GM18511 (cell line): ENCODE measurements around the gene MAP3K19.

ENCODE experiments used
- ATAC-seq: cut with Tn5 transposase; IDR thresholded peaks from one replicate; pipeline ENCODE4 v1.9.1; 2021; ENCODE audit warnings: mild to moderate bottlenecking, moderate library complexity; ENCODE audit not compliant: unreplicated experiment

The MAP3K19 gene

DNA sequence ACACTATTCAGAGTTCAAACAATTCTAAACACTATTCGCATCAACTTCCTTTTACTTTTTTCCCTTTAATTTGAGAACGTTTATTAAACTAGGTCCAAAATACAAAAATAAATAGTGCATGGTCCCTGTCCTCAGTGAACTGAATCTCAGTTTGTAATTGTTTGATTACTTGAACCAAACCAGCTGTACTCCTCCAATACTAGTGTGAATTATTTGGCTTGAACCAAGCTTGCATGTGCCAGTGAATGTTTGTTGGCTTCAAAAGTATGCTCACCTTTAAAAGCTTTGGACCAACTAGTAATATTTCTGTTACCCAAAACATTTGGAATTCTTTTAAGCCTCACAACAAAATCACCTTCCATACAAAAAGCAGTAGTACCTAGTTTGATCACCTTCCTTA is 113.1 kb downstream of the MAP3K19 start:
- ATAC-seq = no peak

DNA sequence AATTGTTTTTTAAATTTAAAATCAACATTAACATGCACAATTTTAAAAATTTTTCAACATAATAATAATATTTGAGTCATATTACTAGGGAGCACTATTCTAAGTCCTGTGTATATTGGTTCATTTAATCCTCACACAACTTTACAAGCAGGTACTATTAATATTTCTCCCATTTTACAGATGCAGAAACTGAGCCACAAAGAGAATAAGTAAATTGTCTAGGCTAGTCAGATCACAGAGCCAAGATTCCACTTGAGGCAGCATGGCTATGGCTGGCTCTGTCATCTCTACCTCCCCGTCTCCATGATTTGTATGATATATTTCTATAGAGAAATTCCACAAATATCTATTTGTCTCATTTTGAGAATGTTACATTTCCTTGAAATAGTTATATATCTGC is 113.5 kb downstream of the MAP3K19 start:
- ATAC-seq = no peak

DNA sequence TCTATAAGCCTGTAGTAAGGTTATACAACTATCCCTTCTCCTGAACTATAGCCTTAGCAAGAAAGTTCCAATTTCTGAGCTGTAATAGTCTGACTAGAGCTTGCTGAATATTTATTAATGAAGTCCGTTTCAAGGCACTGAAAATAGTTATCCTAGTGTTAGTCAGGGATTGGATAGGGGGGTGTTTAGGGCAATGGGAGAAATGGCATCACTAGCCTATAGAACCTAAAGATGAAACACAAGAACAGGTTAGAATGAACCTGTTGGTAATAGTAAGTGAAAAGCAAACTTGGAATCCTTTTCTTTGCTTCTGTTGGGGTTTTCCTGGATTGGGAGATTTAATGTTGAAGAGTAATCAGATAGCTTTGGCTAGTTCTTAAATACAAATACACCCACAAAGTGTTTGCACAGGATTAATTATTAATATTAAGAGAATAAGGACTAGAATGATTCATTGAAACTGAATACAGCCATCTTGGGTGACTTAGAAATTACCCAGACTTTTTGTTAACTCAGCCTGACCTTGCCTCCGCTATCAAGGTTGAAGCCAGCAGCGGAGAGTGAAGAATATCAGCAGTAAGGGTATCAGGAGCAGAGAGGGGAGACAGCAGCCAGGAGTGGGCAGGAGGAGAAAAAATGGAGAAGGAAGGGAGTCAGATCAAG is 114.3 kb downstream of the MAP3K19 start:
- ATAC-seq = no peak

DNA sequence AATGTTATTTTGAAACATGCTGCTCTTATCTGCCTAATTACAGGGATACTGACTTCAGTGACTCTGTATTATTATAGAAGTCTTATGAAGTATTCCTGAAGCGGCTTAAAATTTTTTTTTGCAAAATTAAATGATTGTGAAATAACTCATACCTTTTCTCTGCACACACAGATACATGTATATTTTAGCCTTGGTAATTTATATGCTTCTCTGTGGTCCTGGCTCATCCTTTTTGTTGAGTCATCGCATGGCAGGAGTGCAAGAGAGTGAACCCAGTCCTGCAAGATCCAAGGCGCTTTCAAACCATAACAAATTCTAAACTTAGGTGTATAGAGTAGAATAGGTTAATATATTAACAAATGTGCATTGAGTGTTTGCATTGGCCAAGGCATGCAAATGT is 120.1 kb downstream of the MAP3K19 start:
- no peak for ATAC-seq

DNA sequence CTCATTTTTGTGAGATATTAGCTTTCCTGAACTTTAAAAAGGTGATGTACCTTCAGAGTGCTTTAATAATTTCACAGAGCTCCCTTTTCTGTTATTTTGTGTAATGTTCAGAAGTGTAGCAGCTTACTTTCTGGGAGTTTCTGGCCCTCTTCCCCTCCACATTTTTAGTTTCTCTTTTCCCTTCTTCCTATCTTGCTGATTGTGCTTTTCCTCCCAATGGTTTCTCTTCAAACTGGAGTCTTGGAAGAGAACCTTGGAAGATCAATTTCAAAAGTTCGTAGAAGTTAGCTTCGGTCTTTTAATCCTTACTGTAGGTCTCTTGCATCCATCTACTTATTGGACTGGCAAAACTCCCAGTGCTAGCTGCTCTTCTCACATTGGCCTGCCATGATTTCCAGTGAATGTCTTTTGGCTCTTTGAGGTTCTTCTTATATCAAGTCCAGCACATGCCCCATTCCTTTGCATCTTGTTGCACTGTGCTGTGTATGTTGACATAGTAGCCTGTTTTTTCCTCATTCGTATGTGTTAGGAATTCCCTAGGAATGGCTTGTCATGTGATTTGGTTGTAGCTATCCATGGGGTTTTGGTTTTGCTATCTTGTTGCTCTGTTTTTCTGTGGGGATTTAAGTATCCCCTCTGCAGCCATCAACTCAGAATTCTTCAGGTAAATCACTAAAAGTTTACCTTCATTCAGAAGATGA is 120.9 kb downstream of the MAP3K19 start:
- ATAC-seq = no peak

DNA sequence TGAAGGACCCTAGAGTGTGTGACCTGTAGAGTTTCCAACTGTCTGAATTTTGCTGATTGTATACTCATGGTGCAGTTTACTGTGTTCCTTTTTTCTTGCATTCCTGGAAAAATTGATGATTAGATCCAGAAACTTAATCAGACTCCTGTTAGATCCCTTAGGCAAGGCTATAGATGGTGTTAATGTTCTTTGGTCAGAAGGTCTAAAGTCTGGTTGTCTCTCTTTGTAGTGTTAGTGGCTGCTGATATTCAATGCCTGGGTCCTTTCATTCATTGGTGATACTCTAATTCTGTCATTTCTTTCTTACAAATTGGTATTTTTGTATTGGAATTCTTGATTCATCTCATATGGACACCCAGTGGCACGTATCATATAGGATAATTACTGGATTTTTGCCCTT is 122.3 kb downstream of the MAP3K19 start:
- ATAC-seq = no peak

DNA sequence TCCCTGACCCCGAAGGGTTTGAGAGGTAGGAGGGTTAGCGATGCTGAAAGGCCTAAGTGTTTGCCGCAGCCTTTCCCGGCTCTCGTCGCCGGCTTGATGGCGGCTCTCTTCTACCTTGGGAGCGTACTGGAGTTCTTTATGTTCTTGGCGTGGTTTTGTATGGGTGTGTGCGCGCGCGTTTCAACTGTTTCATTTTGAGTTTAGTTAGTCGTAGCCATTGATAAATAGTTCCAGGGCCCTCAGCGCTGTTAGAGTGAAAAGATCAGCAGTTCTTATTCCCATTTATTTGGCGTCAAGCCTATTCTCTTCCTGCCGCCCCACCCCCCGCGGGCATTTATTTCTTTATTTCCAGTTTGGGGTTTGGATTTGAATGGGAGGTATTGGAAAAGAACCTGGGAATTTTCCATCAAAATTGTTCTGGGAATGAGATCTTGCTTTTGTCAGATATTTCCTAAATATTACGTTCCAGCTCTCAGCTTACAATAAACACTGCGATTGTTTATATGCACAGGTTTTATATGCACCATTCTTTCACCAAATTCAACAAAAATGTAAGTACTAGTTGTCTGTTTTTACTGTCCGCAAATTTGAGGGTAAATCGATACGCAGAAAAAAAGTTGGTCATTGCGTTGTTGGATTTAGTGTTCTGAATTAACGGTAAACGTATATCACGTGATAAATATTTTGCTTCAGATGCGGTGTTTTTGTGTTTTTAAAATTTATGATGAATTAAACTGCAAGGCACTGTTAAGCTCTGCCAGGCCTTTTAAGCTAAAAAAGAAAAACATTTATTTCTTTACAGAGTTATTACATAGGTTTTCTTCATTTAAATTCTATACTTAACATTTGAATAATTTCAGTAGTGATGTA is 127.7 kb downstream of the MAP3K19 start:
- ATAC-seq = no peak

DNA sequence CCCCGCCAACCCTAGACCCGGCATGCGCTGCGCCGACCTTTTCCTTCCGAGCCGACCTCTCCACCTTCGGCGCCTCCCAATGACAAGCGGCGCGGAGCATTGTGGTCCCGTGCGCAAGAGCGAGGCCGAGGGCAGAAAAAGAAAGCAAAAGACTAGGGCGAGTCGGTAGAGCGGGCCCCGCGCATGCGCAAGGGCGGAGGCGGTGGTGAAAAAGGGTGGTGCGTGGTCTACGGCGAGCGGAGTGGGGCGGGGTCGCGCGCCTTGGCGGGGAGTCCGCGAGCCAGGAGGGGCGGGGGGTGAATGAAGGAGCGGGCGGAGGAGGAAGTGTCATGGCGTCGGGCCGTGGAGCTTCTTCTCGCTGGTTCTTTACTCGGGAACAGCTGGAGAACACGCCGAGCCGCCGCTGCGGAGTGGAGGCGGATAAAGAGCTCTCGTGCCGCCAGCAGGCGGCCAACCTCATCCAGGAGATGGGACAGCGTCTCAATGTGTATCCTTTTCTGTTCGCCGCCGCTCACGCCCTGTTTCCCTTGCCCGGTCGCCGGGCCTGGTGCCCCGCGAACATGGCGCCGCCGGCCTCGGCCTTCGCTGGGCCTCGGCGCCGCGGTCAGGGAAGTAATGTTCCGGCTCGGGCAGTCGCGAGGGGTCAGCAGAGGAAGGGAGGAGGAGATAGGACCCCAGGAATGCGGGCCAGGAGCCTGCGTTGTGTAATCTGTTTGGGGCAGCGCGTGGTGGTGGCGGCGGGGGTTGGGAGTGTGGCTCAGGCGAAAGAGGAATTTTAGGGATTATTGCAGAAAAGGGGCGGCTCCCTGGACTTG is 128.5 kb downstream of the MAP3K19 start, which contains the start of gene CCNT2:
Gene CCNT2, plus strand, starts transcription at position 297 of the 815 bp plus-strand sequence. Its CDS starts 33 bp downstream, at position 330.
- ATAC-seq = peak; percentile 84

DNA sequence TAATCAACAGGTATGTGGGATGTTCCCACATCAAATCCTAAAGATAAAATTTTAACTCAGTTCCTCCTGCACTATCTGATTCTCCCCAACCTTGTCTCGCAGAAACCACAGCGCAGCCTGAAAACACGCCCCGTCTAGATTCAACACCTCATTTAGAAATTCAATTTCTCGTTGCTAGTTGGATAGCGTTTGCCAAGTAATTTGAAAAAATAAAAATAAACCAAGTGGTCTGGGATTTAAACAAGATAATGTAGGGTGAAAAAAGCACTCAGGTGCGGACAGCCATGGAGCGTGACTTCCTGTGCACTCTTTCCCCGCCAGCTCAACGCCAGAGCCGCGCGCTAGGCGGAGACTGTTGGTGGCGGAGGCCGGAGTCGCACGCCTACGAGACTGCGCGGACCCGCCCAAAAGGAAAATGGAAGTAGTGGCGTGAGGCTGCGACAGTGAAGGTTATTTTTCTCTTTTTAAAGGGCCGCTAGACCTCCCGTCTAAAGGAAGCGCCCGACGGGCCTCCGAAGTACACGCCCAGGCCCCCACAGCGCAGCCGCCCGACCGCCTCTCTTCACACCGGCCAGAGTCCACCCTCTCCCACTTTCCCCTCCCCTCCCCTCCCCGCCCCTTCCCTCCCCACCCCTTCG is 129.2 kb downstream of the MAP3K19 start:
- ATAC-seq = peak; percentile 79

DNA sequence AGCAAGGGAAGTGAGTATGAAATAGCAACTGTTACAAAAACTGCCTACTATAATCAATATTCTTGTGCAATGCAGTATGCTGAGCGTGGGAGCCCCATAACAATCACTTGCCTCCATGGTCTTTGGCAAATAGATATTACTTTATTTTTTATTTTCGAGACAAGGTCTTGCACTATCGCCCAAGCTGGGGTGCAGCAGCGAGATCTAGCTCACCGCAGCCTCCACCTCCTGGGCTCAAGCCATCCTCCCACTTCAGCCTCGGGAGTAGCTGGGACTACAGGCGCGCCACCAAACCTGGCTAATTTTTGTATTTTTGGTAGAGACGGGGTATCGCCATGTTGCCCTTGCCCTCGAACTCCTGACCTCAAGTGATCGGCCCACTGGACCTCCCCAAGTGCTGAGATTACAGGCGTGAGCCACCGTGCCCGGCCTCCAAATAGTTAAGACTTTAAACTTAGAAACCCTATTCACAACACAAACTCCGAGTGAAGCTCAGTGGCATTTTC is 129.8 kb downstream of the MAP3K19 start:
- peak; percentile 5 for ATAC-seq
